ENCODE data around the gene GTF3C5.
"Not testable (repeated sequence)": the region's sequence is repeated elsewhere in the genome, so short reads cannot be mapped to it uniquely, and the experiment has no call there.

The GTF3C5 gene

GRCh38 chr9:132996526-132996925 is 34.3 kb upstream of the GTF3C5 start:
- DNase-seq (ENCODE audit: low read depth): no peak

GRCh38 chr9:132997591-132997990 is 33.2 kb upstream of the GTF3C5 start:
- no peak for DNase-seq (ENCODE audit: low read depth)

DNA sequence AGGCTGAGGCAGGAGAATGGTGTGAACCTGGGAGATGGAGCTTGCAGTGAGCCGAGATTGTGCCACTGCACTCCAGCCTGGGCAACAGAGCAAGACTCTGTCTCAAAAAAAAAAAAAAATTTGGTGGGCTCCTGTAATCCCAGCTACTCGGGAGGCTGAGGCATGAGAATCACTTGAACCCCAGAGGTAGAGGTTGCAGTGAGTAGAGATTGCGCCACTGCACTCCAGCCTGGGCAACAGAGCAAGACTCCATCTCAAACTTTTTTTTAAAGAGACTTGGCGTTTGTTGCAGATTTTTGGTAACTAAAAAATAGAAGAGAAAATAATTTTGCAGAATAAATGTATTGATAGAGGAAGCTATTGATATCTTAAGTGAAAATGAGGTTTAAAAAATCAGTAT is 32.6 kb upstream of the GTF3C5 start:
- DNase-seq (ENCODE audit: low read depth): not testable (repeated sequence)

DNA sequence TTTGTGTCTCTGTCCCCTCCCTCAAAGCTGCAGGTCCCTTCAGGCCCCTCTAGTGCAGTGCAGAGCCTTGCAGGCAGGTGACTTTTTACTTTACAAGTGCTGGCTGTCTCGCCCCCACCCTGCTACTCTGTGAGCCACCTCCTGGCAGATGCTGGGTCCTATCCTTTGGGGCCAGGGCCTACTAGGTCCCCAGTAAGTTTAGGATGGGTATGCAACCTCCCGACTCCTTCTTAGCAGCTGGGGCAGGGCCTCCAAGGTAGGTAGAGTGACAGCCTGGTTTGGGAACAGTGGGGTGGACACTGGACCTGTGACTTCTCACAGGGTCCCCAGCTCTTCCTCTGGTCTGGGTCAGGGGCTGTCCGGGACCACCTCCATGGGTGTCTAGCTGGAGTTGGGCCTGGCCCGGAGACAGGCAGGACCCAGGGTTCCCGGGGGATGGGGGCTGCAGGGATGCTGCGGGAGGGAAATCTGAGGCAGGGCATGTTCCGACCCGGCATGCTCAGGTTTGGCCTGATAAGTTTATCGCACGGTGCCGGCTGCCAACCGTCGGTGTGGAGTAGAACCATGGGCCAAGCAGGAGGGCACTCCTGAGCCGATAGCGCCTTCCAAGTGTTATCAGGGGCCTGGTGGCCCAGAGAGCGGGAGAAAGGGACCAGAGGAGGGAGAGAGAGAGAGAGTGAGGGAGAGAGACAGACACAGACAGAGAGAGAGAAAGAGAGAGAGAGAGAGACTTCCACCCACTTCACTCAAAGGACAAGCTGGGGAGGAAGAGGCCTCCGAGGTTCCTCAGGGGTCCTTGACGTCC is 31.8 kb upstream of the GTF3C5 start:
- DNase-seq (ENCODE audit: low read depth): no peak

DNA sequence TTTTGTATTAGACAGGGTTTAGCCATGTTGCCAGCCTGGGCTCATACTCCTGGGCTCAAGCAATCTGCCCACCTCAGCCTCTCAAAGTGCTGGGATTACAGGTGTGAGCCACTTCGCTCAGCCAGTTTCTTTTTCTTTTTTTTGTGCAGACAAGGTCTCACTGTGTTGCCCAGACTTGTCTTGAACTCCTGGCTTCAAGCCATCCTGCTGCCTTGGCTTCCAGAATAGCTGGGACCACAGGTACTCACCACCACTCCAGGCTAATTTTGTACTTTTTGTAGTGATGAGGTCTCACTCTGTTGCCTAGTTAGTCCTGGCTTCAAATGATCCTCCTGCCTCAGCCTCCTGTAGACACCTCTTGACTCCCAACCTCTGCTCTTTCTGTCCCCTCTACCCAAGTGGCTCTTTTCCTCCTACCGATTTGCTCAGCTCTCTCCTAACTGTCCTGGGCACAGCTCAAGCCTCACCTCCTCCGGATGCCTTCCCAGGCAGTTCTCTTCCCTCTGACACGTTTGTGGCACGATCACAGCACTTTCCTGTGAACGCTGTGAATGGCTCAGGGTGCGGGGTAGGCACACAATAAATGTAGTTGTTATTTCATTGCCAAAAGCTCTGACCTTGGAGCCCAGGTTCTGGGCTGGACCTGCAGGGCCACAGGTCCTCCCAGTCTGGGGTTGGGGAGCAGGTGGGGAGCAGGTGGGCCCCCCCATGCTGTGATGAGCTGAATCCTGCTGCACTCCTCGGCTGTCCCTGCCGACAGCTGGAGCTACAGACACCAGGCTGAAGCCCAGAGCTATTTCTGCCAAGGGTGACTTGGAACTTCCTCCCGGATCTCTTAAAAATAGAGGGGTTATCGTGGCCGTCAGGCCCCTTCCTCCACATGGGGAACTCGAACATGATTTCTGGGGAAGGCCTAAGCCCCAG is 28.4 kb upstream of the GTF3C5 start:
- DNase-seq (ENCODE audit: low read depth): no peak

- no peak for DNase-seq (ENCODE audit: low read depth)
These were observed 27.7 kb upstream of the GTF3C5 start for GRCh38 chr9:133003071-133003461.

DNA sequence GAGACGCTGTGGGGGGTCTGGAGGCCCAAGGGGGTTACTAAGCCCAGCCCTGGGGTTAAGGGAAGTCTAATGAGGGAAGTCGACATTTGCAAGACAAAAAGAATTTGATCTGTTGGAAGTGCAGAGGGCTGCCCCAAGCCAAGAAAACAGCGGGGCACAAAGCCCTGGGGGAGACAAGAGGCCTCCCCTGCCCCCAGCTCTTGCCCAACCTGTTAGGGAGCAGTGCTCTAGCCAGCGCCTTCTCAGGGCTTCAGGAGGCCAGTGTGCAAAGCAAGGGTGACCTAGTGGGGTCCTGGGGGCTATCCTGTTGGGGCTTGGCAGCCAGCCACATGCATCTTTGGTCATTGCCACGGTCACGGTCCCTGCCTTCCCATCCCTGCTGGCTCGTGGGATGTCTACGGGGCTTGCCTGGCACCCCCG is 27.1 kb upstream of the GTF3C5 start:
- DNase-seq (ENCODE audit: low read depth): no peak

- DNase-seq (ENCODE audit: low read depth): no peak
These were observed 26.5 kb upstream of the GTF3C5 start for GRCh38 chr9:133004091-133004998.

DNA sequence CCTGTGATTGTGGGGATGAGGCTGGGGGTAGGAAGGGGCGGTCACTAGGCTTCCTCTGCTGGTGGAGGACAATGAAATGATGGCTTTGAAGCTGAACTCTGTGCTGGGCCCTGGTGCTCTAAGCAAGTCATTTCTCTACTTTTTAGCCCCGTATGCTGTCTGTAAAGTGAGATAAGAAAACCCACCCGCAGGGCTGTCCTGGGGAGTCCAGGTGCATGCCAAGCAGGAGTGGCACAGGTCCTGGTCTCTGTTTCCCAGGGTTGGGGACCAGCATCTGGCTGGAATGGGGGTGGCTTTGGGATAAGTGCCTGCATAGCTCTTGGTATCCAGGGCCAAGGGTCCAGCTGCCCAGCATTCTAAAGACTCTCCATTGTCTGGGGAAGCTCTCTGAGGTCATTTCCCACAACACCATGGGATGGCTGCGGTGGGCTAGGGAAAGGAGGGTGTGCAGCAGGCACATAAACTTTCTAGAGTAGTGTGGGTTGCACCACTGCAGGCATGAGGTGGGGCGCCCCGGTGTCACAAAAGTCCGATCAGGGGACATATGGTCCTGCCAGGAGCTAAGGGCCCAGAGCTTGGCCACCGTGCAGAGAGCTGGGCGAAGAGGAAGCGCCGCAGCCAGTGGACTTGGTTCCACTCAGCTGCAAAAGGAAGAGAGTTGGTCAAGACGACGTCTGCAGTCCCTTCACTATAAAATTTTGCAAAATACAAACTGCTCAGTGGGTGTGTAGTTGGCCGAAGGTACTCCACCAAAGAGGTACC is 25.6 kb upstream of the GTF3C5 start:
- DNase-seq (ENCODE audit: low read depth): no peak

DNA sequence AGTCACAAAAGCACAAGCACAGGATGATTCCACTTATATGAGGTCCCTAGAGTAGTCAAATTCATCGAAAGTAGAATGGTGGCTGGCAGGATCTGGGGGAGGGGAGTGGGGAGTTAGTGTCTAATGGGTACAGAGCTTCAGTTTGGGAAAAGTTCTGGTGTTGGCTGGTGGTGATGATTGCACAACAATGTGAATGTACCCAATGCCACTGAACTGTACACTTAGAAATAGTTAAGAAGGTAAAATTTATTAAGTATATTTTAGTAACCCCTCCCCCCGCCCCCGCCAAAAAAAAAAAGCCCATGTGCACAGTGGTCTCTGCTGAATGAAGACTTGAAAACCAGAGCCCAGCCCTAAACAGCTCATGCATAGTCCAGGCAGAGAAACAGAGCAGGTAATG is 24.8 kb upstream of the GTF3C5 start:
- DNase-seq (ENCODE audit: low read depth): no peak

GRCh38 chr9:133006731-133007352 is 24.0 kb upstream of the GTF3C5 start:
- no peak for DNase-seq (ENCODE audit: low read depth)

GRCh38 chr9:133008406-133008805 is 22.4 kb upstream of the GTF3C5 start:
- DNase-seq (ENCODE audit: low read depth): no peak

- DNase-seq (ENCODE audit: low read depth): no peak
These were observed 22.0 kb upstream of the GTF3C5 start for GRCh38 chr9:133008824-133009223.

GRCh38 chr9:133009906-133010582 is 20.8 kb upstream of the GTF3C5 start:
- DNase-seq (ENCODE audit: low read depth): no peak

DNA sequence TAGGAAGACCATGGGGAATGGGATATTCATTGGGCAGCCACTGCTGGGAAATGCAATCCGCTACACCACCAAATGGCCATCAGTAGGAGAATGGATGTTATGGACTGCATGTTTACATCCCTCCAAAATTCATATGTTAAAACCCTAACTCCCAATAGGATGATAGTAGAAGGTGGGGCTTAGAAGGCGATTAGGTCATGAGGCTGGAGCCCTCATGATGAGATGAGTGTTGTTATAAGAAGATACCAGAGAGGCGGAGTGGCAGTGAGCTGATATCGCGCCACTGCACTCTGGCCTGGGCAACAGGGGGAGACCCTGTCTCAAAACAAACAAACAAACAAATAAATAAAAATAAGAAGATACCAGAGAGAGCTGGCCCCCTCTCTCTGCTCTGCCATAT is 16.1 kb upstream of the GTF3C5 start:
- DNase-seq (ENCODE audit: low read depth): no peak

- DNase-seq (ENCODE audit: low read depth): no peak
These were observed 7.5 kb upstream of the GTF3C5 start for GRCh38 chr9:133023117-133023890.

DNA sequence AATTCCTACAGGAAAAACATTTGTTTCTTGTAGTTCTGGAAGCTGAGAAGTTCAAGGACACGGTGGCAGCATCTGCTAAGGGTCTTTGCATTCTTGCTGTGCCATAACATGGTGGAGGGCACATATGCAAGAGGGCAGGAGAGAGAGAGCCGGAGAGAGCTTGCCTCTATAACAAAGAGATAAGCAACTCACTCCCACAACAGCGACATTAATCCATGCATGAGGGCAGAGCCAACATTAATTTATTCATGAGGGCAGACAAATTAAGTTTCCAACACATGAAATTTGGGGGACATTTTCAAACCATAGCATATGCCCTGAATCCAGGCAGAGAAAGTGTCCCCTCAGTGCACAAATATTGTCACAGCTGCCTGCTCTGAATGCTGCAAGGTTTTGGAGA is 4.4 kb upstream of the GTF3C5 start:
- no peak for DNase-seq (ENCODE audit: low read depth)

GRCh38 chr9:133027134-133027533 is 3.7 kb upstream of the GTF3C5 start:
- no peak for DNase-seq (ENCODE audit: low read depth)

- no peak for DNase-seq (ENCODE audit: low read depth)
These were observed 2.6 kb upstream of the GTF3C5 start for GRCh38 chr9:133028221-133028620.

GRCh38 chr9:133029994-133030316 is 842 bp upstream of the GTF3C5 start:
- no peak for DNase-seq (ENCODE audit: low read depth)

Data from T follicular helper cell (primary cell).